ENCODE data around the gene CRYBA2. TPM values are rescaled to one million over a fixed set of nuclear protein-coding genes. Genes with fewer than 3 reads are reported as not detected.

The CRYBA2 gene
- polyA plus RNA-seq, 2 of the 4 experiments (the other 2 are of a cell fraction): not detected

DNA sequence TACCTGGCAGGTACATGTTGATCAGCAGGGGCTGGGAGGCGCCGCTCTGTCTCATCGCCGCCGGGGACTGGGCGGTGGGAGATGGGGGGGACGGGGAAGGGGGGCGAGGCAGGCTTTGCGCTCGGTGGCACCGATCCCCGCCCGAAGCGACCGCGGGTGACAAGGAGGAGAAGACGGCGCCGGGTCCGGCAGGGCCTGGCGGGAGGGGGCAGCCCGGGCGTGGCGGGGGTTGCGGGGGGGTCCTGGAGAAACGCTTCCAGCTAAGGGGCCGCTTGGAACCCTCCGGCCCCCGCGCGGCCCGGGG is 8.2 kb downstream of the CRYBA2 start, which contains the start of gene FEV (continued):
- no peak for TF ChIP-seq KDM5A (IDR thresholded peaks at IDR 0.05)

DNA sequence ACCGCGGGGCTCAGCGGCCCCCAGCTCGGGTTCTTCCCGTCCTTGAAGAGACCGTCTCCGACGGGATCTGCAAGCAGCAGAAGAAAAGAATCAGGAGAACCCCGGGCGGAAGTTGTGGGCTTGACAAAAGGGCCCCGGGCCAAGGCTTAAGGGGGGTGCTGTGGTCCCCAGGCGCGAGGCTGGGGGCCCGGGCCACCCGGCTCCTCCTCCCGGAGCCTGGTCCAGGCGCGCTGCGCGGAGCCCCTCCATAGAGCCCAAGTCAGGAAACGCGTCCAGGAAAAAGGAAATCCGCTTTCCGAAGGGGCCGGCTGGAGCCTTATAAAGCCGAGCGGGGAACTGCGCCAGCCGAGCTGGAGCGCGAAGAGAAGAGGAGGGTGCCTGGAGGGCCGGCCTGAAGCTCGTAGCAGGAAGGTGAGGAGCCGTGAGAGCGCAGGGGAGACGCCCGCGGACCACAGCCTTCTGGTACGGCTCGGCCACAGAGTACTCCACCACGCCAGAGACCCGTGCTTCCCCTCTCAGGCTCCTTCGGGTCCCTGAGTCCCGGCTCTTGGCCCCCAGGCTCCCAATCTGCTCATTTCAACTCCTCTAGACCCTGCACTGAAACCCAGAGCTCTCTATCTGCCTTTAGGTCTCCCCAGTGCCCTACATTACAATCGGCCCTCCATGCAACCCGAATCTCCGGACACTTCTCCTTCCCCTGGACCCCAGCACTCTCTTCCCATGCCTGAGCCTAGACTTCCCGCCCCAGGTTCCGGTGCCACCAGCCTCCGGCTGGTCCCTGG is 8.8 kb downstream of the CRYBA2 start:
- Histone ChIP-seq H3K4me1 (peaks cover 19% of the 10 kb centered on the region), H3K4me2 (peak overlapping the region; percentile 64), H3K4me3 (peak overlapping the region; percentile 24; the same call in 1 of the 3 replicates), H3K27ac (no peak overlapping the region), H3K9me3 (no peaks in the 10 kb centered on the region)
- ATAC-seq: peak in 1 of 2 experiments; percentile 5; a peak in 3 of 6 replicates
- 47% methylated on average over 37 of the region's 50 CpGs for WGBS (ENCODE audit: missing lambda C conversion rate)
- TF ChIP-seq POLR2A (IDR thresholded peaks at IDR 0.05; ENCODE audit: low read length): no peak
- FAIRE-seq: no peak
- CTCF ChIA-PET: interaction anchor here (0.9 to 10.2 kb wide), 6 partner anchors 12 to 108 kb away, joined by 3 to 140 read pairs (median 38); partner anchors contain the start of gene CDK5R2
- no peak for DNase-seq (ENCODE audit: low read depth in 1 of 2, low spot score in 1 of 2)
- POLR2A ChIA-PET: no interaction called here

DNA sequence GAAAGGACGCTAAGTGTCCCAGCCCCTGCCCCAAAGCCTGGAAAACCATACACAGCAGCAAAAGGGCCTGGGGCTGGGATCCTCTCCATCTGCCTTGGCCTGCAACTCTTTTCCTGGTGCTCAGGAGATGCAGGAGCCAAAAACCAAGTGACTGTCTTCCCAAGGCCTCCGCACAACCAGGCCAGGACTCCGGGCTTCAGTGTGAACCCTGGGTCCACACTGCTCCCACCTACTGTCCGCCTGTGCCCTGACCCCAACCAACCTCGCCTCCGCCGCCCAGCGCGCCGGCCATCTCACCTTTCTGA is 9.3 kb downstream of the CRYBA2 start:
- CTCF ChIA-PET: interaction anchor here (0.9 to 10.2 kb wide), 6 partner anchors 13 to 107 kb away, joined by 3 to 140 read pairs (median 38); partner anchors contain the start of gene CDK5R2
- Histone ChIP-seq H3K4me1 (peaks cover 19% of the 10 kb centered on the region), H3K9me3 (no peaks in the 10 kb centered on the region), H3K4me3 (no peak overlapping the region), H3K4me2 (no peak overlapping the region), H3K27ac (no peak overlapping the region)
- 89% methylated on average over 8 of the region's 10 CpGs for WGBS (ENCODE audit: missing lambda C conversion rate)
- no peak for ATAC-seq
- DNase-seq (ENCODE audit: low read depth in 1 of 2, low spot score in 1 of 2): no peak
- POLR2A ChIA-PET: no interaction called here
- TF ChIP-seq NR3C1 (IDR thresholded peaks at IDR 0.05) (no peak), CEBPB (IDR thresholded peaks at IDR 0.05) (no peak)
- no peak for FAIRE-seq

DNA sequence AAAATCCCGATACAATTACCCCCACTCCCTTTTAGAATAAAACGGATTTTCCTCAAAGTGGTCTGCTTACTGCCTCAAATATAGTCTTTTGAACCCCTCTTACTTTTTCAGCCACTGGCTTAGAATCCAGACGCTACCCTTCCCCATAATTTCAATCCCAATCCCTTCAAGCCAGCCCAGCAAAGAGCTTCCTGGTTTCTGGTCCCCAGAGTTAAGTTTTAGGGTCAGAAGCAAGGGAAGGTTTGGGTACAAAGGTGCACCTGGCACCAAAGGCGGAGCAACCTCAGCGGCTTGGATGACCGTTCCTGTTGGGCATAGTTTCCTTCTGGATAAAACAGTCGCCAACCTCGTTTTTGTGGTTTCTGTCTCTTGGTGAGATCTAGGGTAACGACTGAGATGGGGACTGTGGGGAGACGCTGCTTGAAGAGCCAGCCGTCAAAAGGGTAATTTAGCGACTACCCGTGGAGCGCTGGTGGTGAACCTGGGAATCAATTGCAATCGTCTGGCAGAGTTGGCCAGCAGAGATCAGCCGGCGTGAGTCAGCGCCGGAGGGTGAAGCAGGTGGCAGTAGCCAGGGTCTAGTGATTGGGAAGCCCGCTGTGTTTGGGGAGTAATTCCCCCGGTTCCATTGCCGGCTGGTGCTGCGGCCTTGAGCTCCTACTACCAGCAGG is 9.8 kb downstream of the CRYBA2 start:
- CTCF ChIA-PET: interaction anchor here (0.6 to 10.2 kb wide), 8 partner anchors 13 to 174 kb away, joined by 3 to 140 read pairs (median 29); partner anchors contain the start of gene CDK5R2
- H3K27ac ChIP-seq: no peak overlapping the region
- 73% methylated on average over 23 of the region's 23 CpGs for WGBS (ENCODE audit: missing lambda C conversion rate)
- ATAC-seq (no peak), DNase-seq (ENCODE audit: low read depth in 1 of 2, low spot score in 1 of 2) (no peak), FAIRE-seq (no peak)
- no peak overlapping the region for H3K4me2 ChIP-seq
- no peaks in the 10 kb centered on the region for H3K9me3 ChIP-seq
- H3K4me1 ChIP-seq: peaks cover 19% of the 10 kb centered on the region
- POLR2A ChIA-PET: no interaction called here
- no peak for TF ChIP-seq EHF (CRISPR knock-in tag; IDR thresholded peaks at IDR 0.05)
- TF ChIP-seq, protein P1, sequence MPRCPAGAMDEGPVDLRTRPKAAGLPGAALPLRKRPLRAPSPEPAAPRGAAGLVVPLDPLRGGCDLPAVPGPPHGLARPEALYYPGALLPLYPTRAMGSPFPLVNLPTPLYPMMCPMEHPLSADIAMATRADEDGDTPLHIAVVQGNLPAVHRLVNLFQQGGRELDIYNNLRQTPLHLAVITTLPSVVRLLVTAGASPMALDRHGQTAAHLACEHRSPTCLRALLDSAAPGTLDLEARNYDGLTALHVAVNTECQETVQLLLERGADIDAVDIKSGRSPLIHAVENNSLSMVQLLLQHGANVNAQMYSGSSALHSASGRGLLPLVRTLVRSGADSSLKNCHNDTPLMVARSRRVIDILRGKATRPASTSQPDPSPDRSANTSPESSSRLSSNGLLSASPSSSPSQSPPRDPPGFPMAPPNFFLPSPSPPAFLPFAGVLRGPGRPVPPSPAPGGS (IDR thresholded peaks at IDR 0.05): no peak
- TF ChIP-seq, protein P2, sequence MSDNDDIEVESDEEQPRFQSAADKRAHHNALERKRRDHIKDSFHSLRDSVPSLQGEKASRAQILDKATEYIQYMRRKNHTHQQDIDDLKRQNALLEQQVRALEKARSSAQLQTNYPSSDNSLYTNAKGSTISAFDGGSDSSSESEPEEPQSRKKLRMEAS (IDR thresholded peaks at IDR 0.05): no peak
- TF ChIP-seq JUN (IDR thresholded peaks at IDR 0.05): no peak
- TF ChIP-seq FOSB (CRISPR knock-in tag; IDR thresholded peaks at IDR 0.05): no peak
- TF ChIP-seq, protein P3, sequence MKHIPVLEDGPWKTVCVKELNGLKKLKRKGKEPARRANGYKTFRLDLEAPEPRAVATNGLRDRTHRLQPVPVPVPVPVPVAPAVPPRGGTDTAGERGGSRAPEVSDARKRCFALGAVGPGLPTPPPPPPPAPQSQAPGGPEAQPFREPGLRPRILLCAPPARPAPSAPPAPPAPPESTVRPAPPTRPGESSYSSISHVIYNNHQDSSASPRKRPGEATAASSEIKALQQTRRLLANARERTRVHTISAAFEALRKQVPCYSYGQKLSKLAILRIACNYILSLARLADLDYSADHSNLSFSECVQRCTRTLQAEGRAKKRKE (CRISPR knock-in tag; IDR thresholded peaks at IDR 0.05; ENCODE audit: low read depth): no peak
- TF ChIP-seq PHF8 (IDR thresholded peaks at IDR 0.05; ENCODE audit: borderline replicate concordance, low read depth): no peak
- no peak for TF ChIP-seq MAZ (IDR thresholded peaks at IDR 0.05; ENCODE audit: borderline replicate concordance, low read depth, low read length)
- TF ChIP-seq MAFK (IDR thresholded peaks at IDR 0.05; ENCODE audit: partially characterized antibody): no peak
- TF ChIP-seq CBX2 (IDR thresholded peaks at IDR 0.05; ENCODE audit: borderline replicate concordance, low read depth): no peak
- no peak for TF ChIP-seq HOXB5 (CRISPR knock-in tag; IDR thresholded peaks at IDR 0.05)
- TF ChIP-seq SREBF2 (IDR thresholded peaks at IDR 0.05): no peak
- TF ChIP-seq HOXA7 (CRISPR knock-in tag; IDR thresholded peaks at IDR 0.05): no peak
- TF ChIP-seq, protein P4, sequence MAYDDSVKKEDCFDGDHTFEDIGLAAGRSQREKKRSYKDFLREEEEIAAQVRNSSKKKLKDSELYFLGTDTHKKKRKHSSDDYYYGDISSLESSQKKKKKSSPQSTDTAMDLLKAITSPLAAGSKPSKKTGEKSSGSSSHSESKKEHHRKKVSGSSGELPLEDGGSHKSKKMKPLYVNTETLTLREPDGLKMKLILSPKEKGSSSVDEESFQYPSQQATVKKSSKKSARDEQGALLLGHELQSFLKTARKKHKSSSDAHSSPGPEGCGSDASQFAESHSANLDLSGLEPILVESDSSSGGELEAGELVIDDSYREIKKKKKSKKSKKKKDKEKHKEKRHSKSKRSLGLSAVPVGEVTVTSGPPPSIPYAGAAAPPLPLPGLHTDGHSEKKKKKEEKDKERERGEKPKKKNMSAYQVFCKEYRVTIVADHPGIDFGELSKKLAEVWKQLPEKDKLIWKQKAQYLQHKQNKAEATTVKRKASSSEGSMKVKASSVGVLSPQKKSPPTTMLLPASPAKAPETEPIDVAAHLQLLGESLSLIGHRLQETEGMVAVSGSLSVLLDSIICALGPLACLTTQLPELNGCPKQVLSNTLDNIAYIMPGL (CRISPR knock-in tag; IDR thresholded peaks at IDR 0.05; ENCODE audit: borderline replicate concordance): no peak
- no peak overlapping the region for H3K4me3 ChIP-seq

All from A549 (cell line).